Mucosa of stomach (tissue), 1 donor: ENCODE data around the gene CLEC3B.

Source experiments
- H3K27me3 ChIP-seq: one replicate; pipeline ENCODE4 v1.7.0; 2013; ENCODE audit warnings: mild to moderate bottlenecking, low read length; ENCODE audit not compliant: control insufficient read depth, insufficient read depth
- H3K36me3 ChIP-seq: one replicate; pipeline ENCODE4 v1.7.0; 2013; ENCODE audit warnings: low read length; ENCODE audit not compliant: control insufficient read depth, insufficient read depth
- H3K4me1 ChIP-seq: one replicate; pipeline ENCODE4 v1.7.0; 2013; ENCODE audit warnings: mild to moderate bottlenecking, low read length; ENCODE audit not compliant: control insufficient read depth, insufficient read depth
- H3K4me3 ChIP-seq: one replicate; pipeline ENCODE4 v1.7.0; 2013; ENCODE audit warnings: low read length
- H3K9ac ChIP-seq: one replicate; pipeline ENCODE4 v1.7.0; 2013; ENCODE audit warnings: mild to moderate bottlenecking, low read length, moderate library complexity
- H3K9me3 ChIP-seq: one replicate; pipeline ENCODE4 v1.7.0; 2013; ENCODE audit warnings: mild to moderate bottlenecking, low read length, moderate library complexity; ENCODE audit not compliant: control insufficient read depth
- donor health status: Pancreatic carcinoma.

The CLEC3B gene

DNA sequence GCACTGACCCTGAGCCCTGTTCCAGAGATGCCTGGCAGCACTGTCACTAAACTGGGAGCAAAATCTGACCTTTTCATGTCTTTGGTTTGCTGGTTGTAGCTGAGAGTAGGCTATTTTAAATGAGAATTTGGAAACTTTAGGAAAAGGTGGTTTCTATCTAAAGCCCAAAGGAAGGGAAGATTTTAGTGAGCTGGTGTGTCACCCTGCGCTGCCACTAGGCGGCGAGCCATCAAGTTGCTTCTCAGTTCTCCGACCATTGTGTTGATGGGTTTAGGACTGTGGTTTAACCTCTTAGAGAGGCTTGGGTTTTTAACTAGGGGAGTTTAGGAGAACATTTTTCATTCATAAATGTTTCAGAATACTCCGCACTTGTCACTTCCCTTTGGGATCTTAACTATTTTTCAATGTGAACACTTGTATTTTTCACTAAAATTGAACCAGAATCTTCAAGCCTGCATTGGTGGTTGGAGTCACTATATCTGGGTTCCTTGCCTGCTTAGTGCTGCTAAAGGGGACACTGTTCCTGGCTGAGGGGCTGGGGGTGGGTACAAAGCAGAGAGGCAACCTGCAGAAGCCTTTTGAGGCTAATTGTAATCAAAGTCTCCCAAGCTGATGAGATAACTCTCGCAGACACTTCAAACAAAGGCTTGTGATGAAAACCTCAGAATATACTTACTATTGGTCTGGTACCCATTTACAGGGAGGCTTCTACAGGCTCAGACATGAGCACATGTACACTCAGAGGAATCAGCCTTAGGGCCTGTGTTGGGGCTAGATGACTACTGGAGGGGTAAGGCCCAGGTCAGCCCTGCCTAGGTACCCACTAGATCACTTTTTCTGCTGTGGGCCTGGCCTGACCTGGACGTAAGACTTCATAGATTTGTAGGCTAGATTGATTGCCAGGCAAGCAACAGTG lies 33.3 kb upstream of the CLEC3B start:
- Histone ChIP-seq H3K4me3 (no peak overlapping the region), H3K9ac (no peak overlapping the region), H3K36me3 (no peaks in the 10 kb centered on the region), H3K4me1 (peaks cover 29% of the 10 kb centered on the region), H3K9me3 (no peaks in the 10 kb centered on the region), H3K27me3 (no peaks in the 10 kb centered on the region)

DNA sequence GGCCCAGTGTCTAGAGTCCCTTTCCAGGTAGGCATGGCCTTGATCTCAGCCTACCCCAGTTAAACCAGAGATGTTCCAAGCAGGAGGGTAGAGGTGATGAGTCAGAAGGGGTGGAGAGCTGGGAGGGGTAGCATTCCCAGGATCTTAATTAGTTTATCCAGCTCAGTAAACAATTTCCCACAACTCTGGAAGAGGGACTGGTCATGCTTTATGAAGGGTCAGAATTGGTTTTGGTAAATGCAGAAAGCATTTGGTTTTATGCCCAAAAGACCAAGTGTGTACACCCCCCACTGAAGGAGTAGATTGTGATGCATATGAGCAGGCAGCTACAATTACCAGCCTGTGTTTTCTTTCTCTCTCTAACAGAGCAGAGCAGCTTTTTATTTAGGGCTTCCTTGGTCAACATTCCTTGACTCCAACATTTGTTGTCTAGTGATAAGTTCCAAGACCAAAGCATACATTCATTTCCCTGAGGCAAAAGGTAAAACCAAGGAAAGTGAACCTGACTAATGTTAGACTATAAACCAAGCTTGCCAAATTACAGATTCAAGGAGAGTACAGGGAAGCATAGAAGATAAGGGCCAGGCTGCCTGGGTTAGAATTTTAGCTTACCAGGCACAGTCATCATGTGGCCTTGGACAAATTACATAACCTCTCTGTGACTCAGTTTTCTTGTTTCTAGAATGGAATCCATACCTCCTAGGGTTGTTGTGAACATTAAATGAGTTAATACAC lies 32.5 kb upstream of the CLEC3B start:
- Histone ChIP-seq H3K9ac (no peak overlapping the region), H3K36me3 (no peaks in the 10 kb centered on the region), H3K27me3 (no peaks in the 10 kb centered on the region), H3K9me3 (no peaks in the 10 kb centered on the region), H3K4me3 (no peak overlapping the region), H3K4me1 (peaks cover 29% of the 10 kb centered on the region)

DNA sequence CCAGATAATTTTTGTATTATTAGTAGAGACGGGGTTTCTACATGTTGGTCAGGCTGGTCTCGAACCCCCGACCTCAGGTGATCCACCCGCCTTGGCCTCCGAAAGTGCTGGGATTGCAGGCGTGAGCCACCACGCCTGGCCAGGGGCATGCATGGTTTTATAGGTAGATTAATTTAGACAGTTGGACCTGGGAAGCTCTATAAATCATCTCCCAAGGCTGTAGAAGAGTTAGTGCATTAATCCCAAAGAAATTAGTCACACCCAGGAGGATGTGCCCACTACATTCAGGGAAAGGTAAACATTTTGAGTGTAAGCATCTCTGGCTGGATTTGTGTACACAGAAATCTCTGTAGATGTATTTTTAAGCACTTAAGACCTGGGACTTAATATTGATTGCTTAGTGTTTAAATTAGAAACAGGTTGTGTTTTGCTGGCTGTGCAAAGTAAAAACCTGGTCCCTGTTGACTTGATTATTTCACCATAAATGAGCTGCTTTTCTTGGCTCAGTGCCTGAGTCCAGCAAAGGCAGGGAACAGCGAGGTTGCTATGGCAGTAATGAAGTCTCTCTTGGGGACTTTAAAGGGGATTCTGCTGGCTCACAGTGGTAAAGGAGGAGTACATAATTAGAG lies 30.8 kb upstream of the CLEC3B start:
- Histone ChIP-seq H3K27me3 (no peaks in the 10 kb centered on the region), H3K4me1 (peaks cover 29% of the 10 kb centered on the region), H3K36me3 (no peaks in the 10 kb centered on the region), H3K9me3 (no peaks in the 10 kb centered on the region), H3K4me3 (no peak overlapping the region), H3K9ac (no peak overlapping the region)

DNA sequence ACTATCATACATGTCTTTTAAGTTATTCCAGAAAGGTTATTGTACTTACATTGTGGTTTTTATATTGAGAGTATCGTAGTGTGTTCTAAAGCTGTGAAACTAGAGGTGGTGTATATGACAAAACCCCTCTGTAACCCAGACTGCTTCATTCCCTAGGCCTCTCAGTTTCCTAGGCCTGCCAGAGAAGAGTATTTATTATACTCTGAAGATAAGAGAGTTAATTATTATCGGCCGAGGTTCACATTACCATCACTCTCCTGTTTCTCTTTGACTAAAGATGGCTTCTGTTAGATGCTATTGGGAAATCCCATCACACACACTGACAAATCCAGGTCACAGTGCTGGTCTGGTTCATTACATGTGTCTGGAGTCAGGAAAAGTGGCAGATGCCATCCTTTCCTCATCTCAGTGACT lies 29.5 kb upstream of the CLEC3B start:
- H3K9me3 ChIP-seq, result no peaks in the 10 kb centered on the region
- peaks cover 29% of the 10 kb centered on the region for H3K4me1 ChIP-seq
- no peaks in the 10 kb centered on the region for H3K27me3 ChIP-seq
- H3K4me3 ChIP-seq, result no peak overlapping the region
- H3K36me3 ChIP-seq, result no peaks in the 10 kb centered on the region
- no peak overlapping the region for H3K9ac ChIP-seq

DNA sequence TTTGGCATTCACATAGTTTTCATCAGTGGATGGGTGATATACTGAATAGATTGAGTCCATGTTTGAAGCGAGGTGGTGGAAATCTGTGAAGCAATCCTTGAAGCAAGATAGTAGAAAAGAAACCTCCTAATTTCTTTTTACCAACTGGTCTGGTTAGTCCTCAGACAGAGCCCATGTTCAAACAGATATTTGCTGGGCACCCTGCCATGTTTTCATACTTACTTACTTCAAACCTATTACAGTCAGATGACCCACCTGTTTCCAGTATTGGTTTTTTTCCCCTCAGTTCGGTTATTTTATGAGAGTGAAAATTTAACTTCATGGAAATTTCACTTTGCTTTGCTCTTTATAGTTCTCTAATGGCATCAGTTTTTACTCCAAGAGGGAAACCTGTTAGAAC lies 26.3 kb upstream of the CLEC3B start:
- peaks cover 9% of the 10 kb centered on the region for H3K4me1 ChIP-seq
- H3K27me3 ChIP-seq, result no peaks in the 10 kb centered on the region
- no peaks in the 10 kb centered on the region for H3K9me3 ChIP-seq
- no peaks in the 10 kb centered on the region for H3K36me3 ChIP-seq
- H3K4me3 ChIP-seq, result no peak overlapping the region
- no peak overlapping the region for H3K9ac ChIP-seq

DNA sequence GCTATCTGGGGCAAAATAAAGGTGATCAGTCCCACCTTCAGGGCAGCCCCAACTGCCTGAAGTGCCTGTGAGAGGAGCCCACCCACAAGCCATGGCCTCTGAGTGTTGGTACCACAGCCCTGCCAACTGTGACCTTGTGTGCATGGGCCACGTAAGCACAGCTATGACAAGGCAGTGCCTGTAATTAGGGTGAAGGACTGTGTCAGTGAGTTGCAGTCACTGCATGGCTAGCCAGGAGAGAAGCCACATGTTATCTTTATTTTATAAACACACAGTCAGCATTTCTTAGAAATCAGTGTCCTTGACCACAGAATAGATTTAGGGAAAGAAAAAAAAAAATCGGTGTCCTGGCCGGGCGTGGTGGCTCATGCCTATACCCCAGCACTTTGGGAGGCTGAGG lies 25.3 kb upstream of the CLEC3B start:
- Histone ChIP-seq H3K27me3 (no peaks in the 10 kb centered on the region), H3K4me3 (no peak overlapping the region), H3K36me3 (no peaks in the 10 kb centered on the region), H3K9me3 (no peaks in the 10 kb centered on the region), H3K9ac (no peak overlapping the region), H3K4me1 (peaks cover 2% of the 10 kb centered on the region)

DNA sequence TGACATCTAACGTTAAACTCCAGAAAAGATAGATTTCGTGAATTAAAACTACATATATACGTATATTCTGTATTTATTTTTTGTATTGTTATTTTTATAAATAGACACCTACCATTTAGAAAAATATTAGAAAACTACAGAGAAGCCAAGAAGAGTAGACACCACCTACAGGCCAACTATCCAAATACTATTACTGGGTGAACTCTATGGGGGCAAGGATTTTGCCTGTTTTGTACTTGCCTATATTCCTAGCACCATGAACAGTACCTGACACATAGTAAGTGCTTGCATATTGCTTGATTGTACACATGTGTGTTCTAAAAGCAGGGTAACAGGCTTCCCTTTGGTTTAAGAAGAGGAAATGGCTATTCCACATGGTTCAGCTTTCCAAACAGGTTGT lies 24.4 kb upstream of the CLEC3B start:
- Histone ChIP-seq H3K4me3 (no peak overlapping the region), H3K4me1 (no peaks in the 10 kb centered on the region), H3K36me3 (no peaks in the 10 kb centered on the region), H3K9me3 (no peaks in the 10 kb centered on the region), H3K27me3 (no peaks in the 10 kb centered on the region), H3K9ac (no peak overlapping the region)

DNA sequence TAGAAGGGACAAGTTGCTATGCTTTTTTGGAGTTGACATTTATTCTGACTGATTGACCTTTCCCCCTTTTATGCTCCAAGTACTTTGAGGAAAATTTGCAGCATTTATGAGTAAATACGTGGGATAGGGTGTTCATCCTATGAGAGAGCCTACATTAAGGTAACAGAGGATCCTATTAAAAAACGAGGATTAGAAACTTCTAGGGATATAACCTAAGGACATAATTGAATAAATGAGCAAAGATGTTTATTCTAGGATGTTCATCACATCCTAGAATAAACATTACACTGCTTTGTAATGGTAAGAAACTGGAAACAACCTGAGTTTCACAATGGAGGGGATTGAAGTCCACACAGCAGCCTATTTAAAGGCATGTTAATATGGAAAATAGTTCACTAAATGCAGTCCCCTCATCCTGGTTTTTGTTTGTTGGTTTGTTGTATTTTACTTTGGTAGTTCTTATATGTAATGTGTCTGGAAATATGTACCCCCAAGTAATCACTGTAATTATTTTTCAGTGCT lies 23.9 kb upstream of the CLEC3B start:
- Histone ChIP-seq H3K9me3 (no peaks in the 10 kb centered on the region), H3K36me3 (no peaks in the 10 kb centered on the region), H3K4me1 (no peaks in the 10 kb centered on the region), H3K9ac (no peak overlapping the region), H3K27me3 (no peaks in the 10 kb centered on the region), H3K4me3 (no peak overlapping the region)

DNA sequence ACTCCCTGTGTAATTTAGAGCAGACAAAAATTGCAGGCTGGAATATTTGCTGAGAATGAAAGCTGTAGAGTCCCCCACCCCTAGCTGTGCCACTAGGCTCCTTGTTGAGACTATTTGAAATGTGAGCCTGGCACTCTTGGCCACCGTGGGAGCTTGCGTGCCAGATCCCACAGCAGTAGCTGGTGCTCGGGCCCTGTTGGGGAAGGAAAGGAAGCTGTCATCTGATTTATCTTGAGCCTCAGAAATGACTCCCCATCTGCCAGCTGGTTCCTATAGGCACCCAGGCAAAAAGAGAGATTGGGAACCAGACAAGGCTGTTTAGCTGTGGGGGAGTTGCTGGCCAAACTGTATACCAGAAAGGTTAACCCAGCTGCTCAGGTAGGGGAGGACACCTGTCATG lies 23.4 kb upstream of the CLEC3B start:
- Histone ChIP-seq H3K27me3 (no peaks in the 10 kb centered on the region), H3K9ac (no peak overlapping the region), H3K4me3 (no peak overlapping the region), H3K36me3 (no peaks in the 10 kb centered on the region), H3K9me3 (no peaks in the 10 kb centered on the region), H3K4me1 (no peaks in the 10 kb centered on the region)

DNA sequence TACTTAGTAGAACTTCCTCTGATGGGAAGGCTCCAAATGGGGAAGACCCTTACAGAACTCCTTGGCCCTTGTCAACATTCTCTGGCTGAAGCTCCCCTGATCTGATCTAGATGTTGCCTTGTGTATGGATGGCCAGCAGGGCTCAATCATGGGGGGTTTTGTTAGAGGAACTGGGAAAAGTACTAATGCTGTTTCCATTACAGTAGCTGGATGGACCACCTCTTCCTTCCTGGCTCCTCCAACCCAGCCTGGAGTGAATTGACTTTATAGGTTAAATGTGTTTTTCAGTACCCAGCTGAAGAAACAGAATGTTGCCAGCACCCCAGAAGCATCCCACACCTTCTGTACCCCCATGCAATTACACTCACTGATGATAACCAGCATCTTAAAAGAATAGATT lies 22.7 kb upstream of the CLEC3B start:
- Histone ChIP-seq H3K4me3 (no peak overlapping the region), H3K4me1 (no peaks in the 10 kb centered on the region), H3K27me3 (no peaks in the 10 kb centered on the region), H3K9ac (no peak overlapping the region), H3K36me3 (no peaks in the 10 kb centered on the region), H3K9me3 (no peaks in the 10 kb centered on the region)

DNA sequence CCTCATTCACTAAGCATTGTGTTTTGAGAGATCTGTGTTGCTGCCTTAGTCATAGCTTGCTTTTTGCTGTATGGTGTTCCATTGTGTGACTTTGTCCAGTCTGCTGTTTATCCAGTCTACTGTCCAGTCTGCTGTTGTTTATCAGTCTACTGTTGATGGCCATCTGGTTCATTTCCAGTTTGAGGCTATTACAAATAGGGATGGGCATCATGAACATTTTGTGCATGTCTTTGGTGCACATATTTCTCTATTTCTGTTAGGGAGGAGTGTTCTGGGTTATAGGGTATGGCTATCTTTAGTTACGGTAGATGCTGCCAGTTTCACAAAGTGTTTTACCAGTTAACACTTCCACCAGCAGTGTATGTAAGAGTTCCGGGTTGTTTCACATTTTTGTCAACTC lies 22.2 kb upstream of the CLEC3B start:
- no peaks in the 10 kb centered on the region for H3K27me3 ChIP-seq
- no peak overlapping the region for H3K9ac ChIP-seq
- H3K4me3 ChIP-seq, result no peak overlapping the region
- H3K36me3 ChIP-seq, result no peaks in the 10 kb centered on the region
- H3K4me1 ChIP-seq, result no peaks in the 10 kb centered on the region
- no peaks in the 10 kb centered on the region for H3K9me3 ChIP-seq

DNA sequence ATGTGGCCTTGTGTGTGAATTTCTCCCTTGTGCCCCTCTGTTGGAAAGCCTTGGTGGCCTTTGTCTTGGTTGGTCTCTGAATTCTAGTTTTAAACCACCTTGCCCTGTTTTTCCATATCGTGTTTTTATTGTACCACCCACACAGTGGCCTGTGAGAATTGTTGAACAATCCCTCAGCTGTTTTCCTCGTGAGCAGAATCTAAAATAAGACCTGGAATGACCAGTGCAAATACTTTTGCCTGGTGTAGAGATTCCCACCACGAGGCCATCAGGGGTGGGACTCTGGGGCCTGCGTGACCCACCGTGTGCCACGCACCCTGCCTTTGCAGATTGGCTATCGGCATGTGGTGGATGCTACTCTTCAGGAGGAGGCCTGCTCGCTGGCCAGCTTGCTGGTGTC lies 19.0 kb upstream of the CLEC3B start:
- H3K27me3 ChIP-seq, result no peaks in the 10 kb centered on the region
- peaks cover 7% of the 10 kb centered on the region for H3K4me1 ChIP-seq
- no peak overlapping the region for H3K9ac ChIP-seq
- H3K9me3 ChIP-seq, result no peaks in the 10 kb centered on the region
- no peaks in the 10 kb centered on the region for H3K36me3 ChIP-seq
- H3K4me3 ChIP-seq, result no peak overlapping the region
